Mesendoderm (in vitro differentiated cells): ENCODE measurements around the gene EMILIN1.
"Not testable (repeated sequence)": the region's sequence is repeated elsewhere in the genome, so short reads cannot be mapped to it uniquely, and the experiment has no call there.

Experiments used
- DNase-seq: peaks from one replicate; pipeline ENCODE4 v3.0.0; 2013
- H2AK5ac ChIP-seq: 2 replicates; pipeline ENCODE4 v1.6.1; 2013; ENCODE audit warnings: low read length, inconsistent platforms
- H2BK120ac ChIP-seq: 2 replicates; pipeline ENCODE4 v1.6.1; 2013; ENCODE audit warnings: low read depth, mild to moderate bottlenecking, low read length, moderate library complexity, mixed read lengths
- H2BK15ac ChIP-seq: replicated peaks from 2 replicates; pipeline ENCODE4 v1.6.1; 2013; ENCODE audit warnings: low read depth, mild to moderate bottlenecking, moderate library complexity
- H2BK5ac ChIP-seq: 2 replicates; pipeline ENCODE4 v1.6.1; 2013; ENCODE audit warnings: low read length, inconsistent platforms
- H3K18ac ChIP-seq: 2 replicates; pipeline ENCODE4 v1.6.1; 2013; ENCODE audit warnings: mild to moderate bottlenecking, low read length, mixed read lengths
- H3K23ac ChIP-seq: one replicate; pipeline ENCODE4 v1.6.1; 2013; ENCODE audit warnings: low read length
- H3K27ac ChIP-seq: 2 replicates; pipeline ENCODE4 v1.5.1; 2013; ENCODE audit warnings: low read depth, mild to moderate bottlenecking, inconsistent platforms, low read length, moderate library complexity
- H3K27me3 ChIP-seq: 2 replicates; pipeline ENCODE4 v1.6.1; 2013; ENCODE audit warnings: low read length, control low read depth, mild to moderate bottlenecking, inconsistent platforms; ENCODE audit not compliant: insufficient read depth, poor library complexity
- H3K36me3 ChIP-seq: 2 replicates; pipeline ENCODE4 v1.6.1; 2013; ENCODE audit warnings: low read length, inconsistent platforms; ENCODE audit not compliant: control insufficient read depth, insufficient read depth
- H3K4ac ChIP-seq: one replicate; pipeline ENCODE4 v1.6.1; 2013; ENCODE audit warnings: low read depth, mild to moderate bottlenecking, low read length, moderate library complexity
- H3K4me1 ChIP-seq: 2 replicates; pipeline ENCODE4 v1.6.1; 2013; ENCODE audit warnings: low read depth, low read length, inconsistent platforms; ENCODE audit not compliant: control insufficient read depth
- H3K4me2 ChIP-seq: 2 replicates; pipeline ENCODE4 v1.6.1; 2013; ENCODE audit warnings: low read length
- H3K4me3 ChIP-seq: 2 replicates; pipeline ENCODE4 v1.5.1; 2013; ENCODE audit warnings: mild to moderate bottlenecking, low read length
- H3K56ac ChIP-seq: one replicate; pipeline ENCODE4 v1.6.1; 2013; ENCODE audit warnings: low read length
- H3K79me1 ChIP-seq: 2 replicates; pipeline ENCODE4 v1.6.1; 2013; ENCODE audit warnings: low read length, inconsistent platforms
- H3K79me2 ChIP-seq: 2 replicates; pipeline ENCODE4 v1.6.1; 2013; ENCODE audit warnings: mild to moderate bottlenecking, low read length; ENCODE audit not compliant: control insufficient read depth, insufficient read depth
- H3K9ac ChIP-seq: 2 replicates; pipeline ENCODE4 v1.6.1; 2013; ENCODE audit warnings: low read length, inconsistent platforms
- H4K5ac ChIP-seq: one replicate; pipeline ENCODE4 v1.6.1; 2013; ENCODE audit warnings: low read length
- H4K8ac ChIP-seq: one replicate; pipeline ENCODE4 v1.6.1; 2013; ENCODE audit warnings: low read depth, mild to moderate bottlenecking, control low read depth, low read length, moderate library complexity
- WGBS: extraction: QIAGEN DNeasy Blood & Tissue Kit; methylation state at CpG from one replicate; pipeline ENCODE4 v1.1.7; 2013; ENCODE audit warnings: low lambda C conversion rate, missing lambda C conversion rate; ENCODE audit not compliant: insufficient coverage; ENCODE audit errors: extremely low coverage; 5-methylcytosine and 5-hydroxymethylcytosine counted together

EMILIN1 gene

GRCh38 chr2:27117995-27118524 is 39.6 kb downstream of the EMILIN1 start:
- Histone ChIP-seq H3K27me3 (peaks cover 16% of the 10 kb centered on the region), H3K4ac (no peak overlapping the region), H2BK120ac (no peak overlapping the region), H4K8ac (no peak overlapping the region), H3K4me1 (peaks cover 2% of the 10 kb centered on the region), H3K23ac (no peak overlapping the region), H3K79me2 (no peaks in the 10 kb centered on the region), H2BK15ac (no peak overlapping the region), H4K5ac (no peak overlapping the region), H3K4me2 (peak overlapping the region; percentile 56), H3K18ac (no peak overlapping the region), H3K56ac (no peak overlapping the region), H3K79me1 (no peaks in the 10 kb centered on the region), H3K36me3 (no peaks in the 10 kb centered on the region), H2BK5ac (no peak overlapping the region), H3K27ac (no peak overlapping the region), H3K4me3 (no peak overlapping the region), H2AK5ac (no peak overlapping the region), H3K9ac (no peak overlapping the region)
- WGBS: no CpG with 5 or more reads among the region's 14 CpGs
- DNase-seq: no peak

- no peaks in the 10 kb centered on the region for H3K79me1 ChIP-seq
- no CpG with 5 or more reads among the region's 84 CpGs for WGBS
- H3K79me2 ChIP-seq: no peaks in the 10 kb centered on the region
- H2BK15ac ChIP-seq: no peak within 1 kb of the TSS
- no peak within 1 kb of the TSS for H3K18ac ChIP-seq
- peak; percentile 23 for DNase-seq
- no peak within 1 kb of the TSS for H3K4ac ChIP-seq
- peaks cover 16% of the 10 kb centered on the region for H3K27me3 ChIP-seq
- no peak within 1 kb of the TSS for H2BK5ac ChIP-seq
- peak within 1 kb of the TSS; percentile 56 for H3K4me2 ChIP-seq
- no peak within 1 kb of the TSS for H4K8ac ChIP-seq
- H2AK5ac ChIP-seq: no peak within 1 kb of the TSS
- H3K27ac ChIP-seq: no peak within 1 kb of the TSS
- peak within 1 kb of the TSS; percentile 81 for H3K56ac ChIP-seq
- peaks cover 2% of the 10 kb centered on the region for H3K4me1 ChIP-seq
- H3K4me3 ChIP-seq: no peak within 1 kb of the TSS
- H3K9ac ChIP-seq: peak within 1 kb of the TSS; percentile 11
- no peaks in the 10 kb centered on the region for H3K36me3 ChIP-seq
- no peak within 1 kb of the TSS for H3K23ac ChIP-seq
- no peak within 1 kb of the TSS for H4K5ac ChIP-seq
- no peak within 1 kb of the TSS for H2BK120ac ChIP-seq
Measured at GRCh38 chr2:27118525-27119329, 40.3 kb downstream of the EMILIN1 start, which contains the start of gene CGREF1. CGREF1 (minus strand) TSS chr2:27119128; CDS start chr2:27104366, 14,762 bp downstream.

GRCh38 chr2:27119330-27119670 is 40.9 kb downstream of the EMILIN1 start:
- H4K5ac ChIP-seq, H3K27ac ChIP-seq, H3K79me2 ChIP-seq, H4K8ac ChIP-seq, H3K56ac ChIP-seq, H2BK5ac ChIP-seq, H3K36me3 ChIP-seq, H3K79me1 ChIP-seq, H2BK15ac ChIP-seq, H3K9ac ChIP-seq, DNase-seq, H3K23ac ChIP-seq, H3K4me2 ChIP-seq, H3K4me3 ChIP-seq, H2BK120ac ChIP-seq, H3K18ac ChIP-seq, H3K4ac ChIP-seq, H2AK5ac ChIP-seq, H3K4me1 ChIP-seq: not testable (repeated sequence)
- H3K27me3 ChIP-seq: peaks cover 18% of the 10 kb centered on the region
- WGBS: no CpG with 5 or more reads among the region's 8 CpGs

GRCh38 chr2:27121906-27122305 is 43.5 kb downstream of the EMILIN1 start:
- H3K4me2 ChIP-seq: no peak overlapping the region
- H4K8ac ChIP-seq: no peak overlapping the region
- H3K79me1 ChIP-seq: no peaks in the 10 kb centered on the region
- H3K79me2 ChIP-seq: no peaks in the 10 kb centered on the region
- no peak overlapping the region for H2BK15ac ChIP-seq
- no peak overlapping the region for H2BK5ac ChIP-seq
- no peak overlapping the region for H3K9ac ChIP-seq
- H3K4me3 ChIP-seq: no peak overlapping the region
- no peak overlapping the region for H3K27ac ChIP-seq
- peaks cover 18% of the 10 kb centered on the region for H3K27me3 ChIP-seq
- no peak overlapping the region for H3K4ac ChIP-seq
- no CpG with 5 or more reads among the region's 2 CpGs for WGBS
- no peak overlapping the region for H2BK120ac ChIP-seq
- no peak overlapping the region for H2AK5ac ChIP-seq
- H3K4me1 ChIP-seq: peaks cover 2% of the 10 kb centered on the region
- no peak overlapping the region for H4K5ac ChIP-seq
- H3K36me3 ChIP-seq: no peaks in the 10 kb centered on the region
- H3K18ac ChIP-seq: no peak overlapping the region
- H3K56ac ChIP-seq: no peak overlapping the region
- H3K23ac ChIP-seq: no peak overlapping the region
- DNase-seq: no peak

GRCh38 chr2:27122791-27123190 is 44.4 kb downstream of the EMILIN1 start:
- no peak overlapping the region for H3K4ac ChIP-seq
- no peaks in the 10 kb centered on the region for H3K36me3 ChIP-seq
- H3K4me3 ChIP-seq: no peak overlapping the region
- no peak overlapping the region for H2BK15ac ChIP-seq
- H3K4me2 ChIP-seq: no peak overlapping the region
- no CpG with 5 or more reads among the region's 7 CpGs for WGBS
- no peak overlapping the region for H2BK5ac ChIP-seq
- H3K56ac ChIP-seq: no peak overlapping the region
- H3K23ac ChIP-seq: peak overlapping the region; percentile 74
- no peak overlapping the region for H4K5ac ChIP-seq
- no peaks in the 10 kb centered on the region for H3K79me1 ChIP-seq
- H3K9ac ChIP-seq: no peak overlapping the region
- peaks cover 2% of the 10 kb centered on the region for H3K4me1 ChIP-seq
- peaks cover 18% of the 10 kb centered on the region for H3K27me3 ChIP-seq
- no peak overlapping the region for H3K27ac ChIP-seq
- DNase-seq: no peak
- no peak overlapping the region for H2BK120ac ChIP-seq
- H4K8ac ChIP-seq: no peak overlapping the region
- H3K18ac ChIP-seq: no peak overlapping the region
- H2AK5ac ChIP-seq: no peak overlapping the region
- H3K79me2 ChIP-seq: no peaks in the 10 kb centered on the region
